ENCODE data around the gene HAUS8. TPM values are rescaled to one million over a fixed set of nuclear protein-coding genes. Genes with fewer than 3 reads are reported as not detected.
"Not testable (repeated sequence)": the region's sequence is repeated elsewhere in the genome, so short reads cannot be mapped to it uniquely, and the experiment has no call there.

The HAUS8 gene
- total RNA-seq, 1 experiment from 2014 or later: 66.4 TPM

- no peak for DNase-seq (ENCODE audit: low spot score)
- CTCF ChIA-PET: no interaction called here
- peaks cover 7% of the 10 kb centered on the region for H3K9me3 ChIP-seq (ENCODE audit: low read depth, low read length, poor library complexity, severe bottlenecking)
- no peak overlapping the region for H3K27ac ChIP-seq (ENCODE audit: low read depth, low read length, poor library complexity, severe bottlenecking)
- no peak overlapping the region for H3K4me3 ChIP-seq (ENCODE audit: low read depth, low read length, poor library complexity, severe bottlenecking)
- H3K4me1 ChIP-seq (ENCODE audit: insufficient read depth, low read length, poor library complexity, severe bottlenecking): peaks cover 7% of the 10 kb centered on the region
- no peaks in the 10 kb centered on the region for H3K36me3 ChIP-seq (ENCODE audit: insufficient read depth, low read length, poor library complexity, severe bottlenecking)
- BruUV-seq (replicated peaks): no TSS peak
- intact Hi-C loops (cut with micrococcal nuclease; ENCODE audit: unreplicated experiment): no loop called here
- no peak for TF ChIP-seq CTCF (conservative IDR thresholded peaks at IDR 0.05; ENCODE audit: low read depth, low read length)
- TF ChIP-seq EZH2 (IDR thresholded peaks at IDR 0.05; ENCODE audit: borderline replicate concordance, low read depth, low read length, poor library complexity, severe bottlenecking): no peak
- H3K27me3 ChIP-seq (replicated peaks; ENCODE audit: insufficient read depth, low read depth, low read length, poor library complexity): peaks cover 33% of the 10 kb centered on the region
- POLR2A ChIA-PET (ENCODE audit: low non-redundant PET): no interaction called here
Measured at GRCh38 chr19:17025361-17025760, 49.9 kb downstream of the HAUS8 start.

DNA sequence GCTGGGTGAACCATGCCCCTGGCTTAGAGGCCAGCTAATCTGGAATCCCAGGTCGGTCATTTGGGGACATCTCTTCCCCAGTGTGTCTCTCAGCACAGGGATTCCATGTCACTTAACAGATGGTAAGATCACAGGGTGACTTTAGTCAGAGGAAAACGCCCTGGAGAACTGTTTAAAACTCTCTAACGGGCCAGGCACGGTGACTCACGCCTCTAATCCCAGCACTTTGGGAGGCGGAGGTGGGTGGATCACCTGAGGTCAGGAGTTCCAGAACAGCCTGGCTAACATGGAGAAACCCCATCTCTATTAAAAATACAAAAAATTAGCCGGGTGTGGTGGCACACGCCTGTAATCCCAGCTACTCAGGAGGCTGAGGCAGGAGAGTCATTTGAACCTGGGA lies 50.3 kb downstream of the HAUS8 start:
- H3K36me3 ChIP-seq (ENCODE audit: insufficient read depth, low read length, poor library complexity, severe bottlenecking); BruUV-seq (replicated peaks); H3K27ac ChIP-seq (ENCODE audit: low read depth, low read length, poor library complexity, severe bottlenecking); POLR2A ChIA-PET (ENCODE audit: low non-redundant PET); H3K4me3 ChIP-seq (ENCODE audit: low read depth, low read length, poor library complexity, severe bottlenecking); H3K9me3 ChIP-seq (ENCODE audit: low read depth, low read length, poor library complexity, severe bottlenecking); intact Hi-C loops (cut with micrococcal nuclease; ENCODE audit: unreplicated experiment); H3K4me1 ChIP-seq (ENCODE audit: insufficient read depth, low read length, poor library complexity, severe bottlenecking); DNase-seq (ENCODE audit: low spot score); CTCF ChIA-PET: not testable (repeated sequence)
- peaks cover 33% of the 10 kb centered on the region for H3K27me3 ChIP-seq (replicated peaks; ENCODE audit: insufficient read depth, low read depth, low read length, poor library complexity)

DNA sequence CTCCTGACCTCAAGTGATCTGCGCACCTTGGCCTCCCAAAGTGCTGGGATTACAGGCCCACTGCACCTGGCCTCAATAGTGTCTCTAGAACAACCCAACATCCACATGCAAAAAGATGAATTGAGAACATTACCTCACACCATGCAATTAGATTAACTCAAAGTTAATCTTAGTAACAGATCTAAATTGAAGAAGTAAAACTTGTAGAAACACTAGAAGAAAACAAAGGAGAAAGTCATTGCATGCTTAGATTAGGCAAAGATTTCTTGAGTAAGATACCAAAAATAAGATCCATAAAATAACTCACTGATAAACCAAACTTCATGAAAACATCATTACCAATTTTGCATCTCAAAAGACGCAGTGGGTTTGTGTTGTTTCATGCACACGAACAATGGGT lies 51.4 kb downstream of the HAUS8 start:
- Histone ChIP-seq H3K27ac (ENCODE audit: low read depth, low read length, poor library complexity, severe bottlenecking) (no peak overlapping the region), H3K9me3 (ENCODE audit: low read depth, low read length, poor library complexity, severe bottlenecking) (peaks cover 7% of the 10 kb centered on the region), H3K4me1 (ENCODE audit: insufficient read depth, low read length, poor library complexity, severe bottlenecking) (peaks cover 7% of the 10 kb centered on the region), H3K36me3 (ENCODE audit: insufficient read depth, low read length, poor library complexity, severe bottlenecking) (no peaks in the 10 kb centered on the region), H3K4me3 (ENCODE audit: low read depth, low read length, poor library complexity, severe bottlenecking) (no peak overlapping the region), H3K27me3 (replicated peaks; ENCODE audit: insufficient read depth, low read depth, low read length, poor library complexity) (peaks cover 33% of the 10 kb centered on the region)
- POLR2A ChIA-PET (ENCODE audit: low non-redundant PET): no interaction called here
- BruUV-seq (replicated peaks): no TSS peak
- TF ChIP-seq CTCF (conservative IDR thresholded peaks at IDR 0.05; ENCODE audit: low read depth, low read length) (no peak), EZH2 (IDR thresholded peaks at IDR 0.05; ENCODE audit: borderline replicate concordance, low read depth, low read length, poor library complexity, severe bottlenecking) (no peak)
- intact Hi-C loops (cut with micrococcal nuclease; ENCODE audit: unreplicated experiment): no loop called here
- CTCF ChIA-PET: no interaction called here
- no peak for DNase-seq (ENCODE audit: low spot score)

- H3K4me3 ChIP-seq (ENCODE audit: low read depth, low read length, poor library complexity, severe bottlenecking): no peak overlapping the region
- no peaks in the 10 kb centered on the region for H3K36me3 ChIP-seq (ENCODE audit: insufficient read depth, low read length, poor library complexity, severe bottlenecking)
- CTCF ChIA-PET: no interaction called here
Measured at GRCh38 chr19:17022738-17023137, 52.5 kb downstream of the HAUS8 start.

More at GRCh38 chr19:17022738-17023137, 52.5 kb downstream of the HAUS8 start:
- peaks cover 7% of the 10 kb centered on the region for H3K9me3 ChIP-seq (ENCODE audit: low read depth, low read length, poor library complexity, severe bottlenecking)
- H3K27me3 ChIP-seq (replicated peaks; ENCODE audit: insufficient read depth, low read depth, low read length, poor library complexity): peaks cover 26% of the 10 kb centered on the region
- POLR2A ChIA-PET (ENCODE audit: low non-redundant PET): no interaction called here
- DNase-seq (ENCODE audit: low spot score): no peak
- BruUV-seq (replicated peaks): no TSS peak
- H3K27ac ChIP-seq (ENCODE audit: low read depth, low read length, poor library complexity, severe bottlenecking): no peak overlapping the region
- intact Hi-C loops (cut with micrococcal nuclease; ENCODE audit: unreplicated experiment): no loop called here
- TF ChIP-seq EZH2 (IDR thresholded peaks at IDR 0.05; ENCODE audit: borderline replicate concordance, low read depth, low read length, poor library complexity, severe bottlenecking) (no peak), CTCF (conservative IDR thresholded peaks at IDR 0.05; ENCODE audit: low read depth, low read length) (no peak)
- H3K4me1 ChIP-seq (ENCODE audit: insufficient read depth, low read length, poor library complexity, severe bottlenecking): peaks cover 7% of the 10 kb centered on the region

Data from A673 (cell line).